Smooth muscle cell (in vitro differentiated cells): ENCODE data around the gene C9orf43. TPM values are rescaled to one million over a fixed set of nuclear protein-coding genes. Genes with fewer than 3 reads are reported as not detected.
A peak's percentile ranks its signal among the peaks of the same experiment; 100 is the strongest.
"Not testable (repeated sequence)": the region's sequence is repeated elsewhere in the genome, so short reads cannot be mapped to it uniquely, and the experiment has no call there.

Experiments
- DNase-seq: peaks from one replicate; lab custom pipeline; 2025; ENCODE audit not compliant: unreplicated experiment; lab: John Stamatoyannopoulos, UW
- H2AFZ ChIP-seq: fragments of 200-600 bp; sonication (generic); 2 replicates; pipeline ENCODE4 v1.6.0; 2016; ENCODE audit warnings: antibody characterized with exemption, low read depth, mild to moderate bottlenecking
- H3F3A ChIP-seq: fragments of 200-600 bp; sonication (generic); 2 replicates; pipeline ENCODE4 v1.6.0; 2017; ENCODE audit warnings: antibody characterized with exemption, low read depth
- H3K27ac ChIP-seq: fragments of 200-600 bp; sonication (generic); 2 replicates; pipeline ENCODE4 v1.5.1; 2016; ENCODE audit warnings: low read depth, mild to moderate bottlenecking
- H3K27me3 ChIP-seq: fragments of 200-600 bp; sonication (generic); 2 replicates; pipeline ENCODE4 v1.6.1; 2016; ENCODE audit warnings: low read depth, mild to moderate bottlenecking
- H3K36me3 ChIP-seq: fragments of 200-600 bp; sonication (generic); 2 replicates; pipeline ENCODE4 v1.5.1; 2016; ENCODE audit warnings: low read depth
- H3K4me1 ChIP-seq: fragments of 200-600 bp; sonication (generic); 2 replicates; pipeline ENCODE4 v1.5.1; 2016; ENCODE audit warnings: low read depth
- H3K4me2 ChIP-seq: fragments of 200-600 bp; sonication (generic); 2 replicates; pipeline ENCODE4 v1.6.0; 2016; ENCODE audit warnings: mild to moderate bottlenecking
- H3K4me3 ChIP-seq: fragments of 200-600 bp; sonication (generic); 2 replicates; pipeline ENCODE4 v1.5.1; 2016; ENCODE audit warnings: mild to moderate bottlenecking
- H3K79me2 ChIP-seq: fragments of 200-600 bp; sonication (generic); 2 replicates; pipeline ENCODE4 v1.6.0; 2016; ENCODE audit warnings: low read depth, mild to moderate bottlenecking
- H3K9ac ChIP-seq: fragments of 200-600 bp; sonication (generic); 2 replicates; pipeline ENCODE4 v1.6.0; 2016; ENCODE audit warnings: low read depth
- H3K9me3 ChIP-seq: fragments of 200-600 bp; sonication (generic); replicated peaks from 2 replicates; pipeline ENCODE4 v1.5.1; 2016; ENCODE audit warnings: low read depth
- H4K20me1 ChIP-seq: fragments of 200-600 bp; sonication (generic); 2 replicates; pipeline ENCODE4 v1.6.0; 2016; ENCODE audit warnings: low read depth
- CTCF ChIP-seq: fragments of 200-600 bp; sonication (generic); IDR thresholded peaks from 2 replicates; pipeline ENCODE4 v1.5.1; 2017; ENCODE audit warnings: borderline replicate concordance, mild to moderate bottlenecking, antibody characterized with exemption; ENCODE audit not compliant: insufficient read depth, poor library complexity, severe bottlenecking
- WGBS: methylation state at CpG from one replicate; pipeline ENCODE4 v1.1.7; 2016; ENCODE audit warnings: low lambda C conversion rate; 5-methylcytosine and 5-hydroxymethylcytosine counted together
- polyA plus RNA-seq: library from polyadenylated mRNA; unstranded; fragments of >200 nt; fragmentation: Nextera tagmentation; extraction: Ambion mirVana; gene quantifications from 2 replicates; pipeline ENCODE4 v1.2.1, GENCODE V29; 2016
- total RNA-seq: library from RNA; depleted of rRNA; stranded (reverse); fragments of >200 nt; gene quantifications from 2 replicates; pipeline ENCODE4 v1.2.3, GENCODE V29; 2014

C9orf43 gene
- total and polyA plus RNA-seq, 2 experiments from 2014 or later, result 2.0 TPM; not detected in 1

GRCh38 chr9:113373676-113374392, 36.7 kb upstream of the C9orf43 start:
- DNase-seq, result no peak
- H3K27ac ChIP-seq, result no peak overlapping the region
- H3K4me3 ChIP-seq, result no peak overlapping the region
- no peaks in the 10 kb centered on the region for H3F3A ChIP-seq
- no peaks in the 10 kb centered on the region for H3K4me1 ChIP-seq
- H2AFZ ChIP-seq, result no peak overlapping the region
- no peaks in the 10 kb centered on the region for H3K27me3 ChIP-seq
- H3K4me2 ChIP-seq, result no peak overlapping the region
- H3K36me3 ChIP-seq, result no peaks in the 10 kb centered on the region
- TF ChIP-seq CTCF, result no peak
- no peaks in the 10 kb centered on the region for H4K20me1 ChIP-seq
- WGBS, result 97% methylated on average over 24 of the region's 24 CpGs
- H3K79me2 ChIP-seq, result no peaks in the 10 kb centered on the region
- no peak overlapping the region for H3K9ac ChIP-seq
- H3K9me3 ChIP-seq, result no peaks in the 10 kb centered on the region

- DNase-seq, result no peak
- Histone ChIP-seq H3K4me2 (peak overlapping the region; percentile 26), H3K36me3 (no peaks in the 10 kb centered on the region)
Measured at GRCh38 chr9:113375057-113376023, 35.2 kb upstream of the C9orf43 start.

GRCh38 chr9:113376634-113377567, 33.6 kb upstream of the C9orf43 start, which contains the start of gene HDHD3:
TSS of gene HDHD3 (minus strand) at chr9:113376986. CDS start at chr9:113374354, 2,632 bp downstream.
- TF ChIP-seq CTCF, result no peak
- peak; percentile 39 for DNase-seq
- no peaks in the 10 kb centered on the region for H3K27me3 ChIP-seq
- no peaks in the 10 kb centered on the region for H4K20me1 ChIP-seq
- no peaks in the 10 kb centered on the region for H3K79me2 ChIP-seq
- H3K4me2 ChIP-seq, result peak within 1 kb of the TSS; percentile 91
- no peak within 1 kb of the TSS for H3K27ac ChIP-seq
- peak within 1 kb of the TSS; percentile 97 for H2AFZ ChIP-seq
- no peaks in the 10 kb centered on the region for H3K4me1 ChIP-seq
- H3K9ac ChIP-seq, result peak within 1 kb of the TSS; percentile 58
- WGBS, result 1% methylated on average over 46 of the region's 74 CpGs
- no peaks in the 10 kb centered on the region for H3K36me3 ChIP-seq
- H3K9me3 ChIP-seq, result no peaks in the 10 kb centered on the region
- peak within 1 kb of the TSS; percentile 85 for H3K4me3 ChIP-seq
- no peaks in the 10 kb centered on the region for H3F3A ChIP-seq

More at GRCh38 chr9:113375057-113376023, 35.2 kb upstream of the C9orf43 start:
- 92% methylated on average over 6 of the region's 6 CpGs for WGBS
- Histone ChIP-seq H3F3A (no peaks in the 10 kb centered on the region), H4K20me1 (no peaks in the 10 kb centered on the region), H3K9me3 (no peaks in the 10 kb centered on the region), H3K9ac (no peak overlapping the region), H3K27me3 (no peaks in the 10 kb centered on the region), H3K4me3 (peak overlapping the region; percentile 85), H3K79me2 (no peaks in the 10 kb centered on the region), H3K4me1 (no peaks in the 10 kb centered on the region), H3K27ac (no peak overlapping the region), H2AFZ (no peak overlapping the region)
- no peak for TF ChIP-seq CTCF

GRCh38 chr9:113379094-113379828, 31.3 kb upstream of the C9orf43 start:
- not testable (repeated sequence) for H3K4me2 ChIP-seq, H3K9ac ChIP-seq, H3K9me3 ChIP-seq, H3K27ac ChIP-seq, H3K27me3 ChIP-seq, H3K36me3 ChIP-seq, H2AFZ ChIP-seq, H3K4me3 ChIP-seq, DNase-seq, H3K4me1 ChIP-seq, H4K20me1 ChIP-seq, H3K79me2 ChIP-seq, H3F3A ChIP-seq
- 63% methylated on average over 24 of the region's 24 CpGs for WGBS

- not testable (repeated sequence) for DNase-seq, H3K36me3 ChIP-seq, H3K79me2 ChIP-seq, H3K4me3 ChIP-seq, H3K4me1 ChIP-seq, H3K27ac ChIP-seq, H3K9me3 ChIP-seq, H3K4me2 ChIP-seq, H2AFZ ChIP-seq, H4K20me1 ChIP-seq, H3K27me3 ChIP-seq, H3F3A ChIP-seq, H3K9ac ChIP-seq
- 88% methylated on average over 2 of the region's 2 CpGs for WGBS
Measured at GRCh38 chr9:113379829-113380210, 30.7 kb upstream of the C9orf43 start.
